HepG2 (cell line): ENCODE data around the gene NFE2L1. TPM values are rescaled to one million over a fixed set of nuclear protein-coding genes. Genes with fewer than 3 reads are reported as not detected.
A peak's percentile ranks its signal among the peaks of the same experiment; 100 is the strongest.

Experiments used
- ATAC-seq: fragments of 200-7000 bp; cut with Tn5 transposase; 3 replicates; pipeline ENCODE4 v1.9.1; 2020; ENCODE audit warnings: mild to moderate bottlenecking, moderate library complexity
- BruUV-seq: library from RNA; stranded (reverse); fragments of 400-500 nt; replicated peaks from 2 replicates; lab custom pipeline; 2021; lab: Mats Ljungman, UMichigan
- CTCF ChIA-PET: fragments of 300-600 bp; formaldehyde crosslinking; extraction: SDS; loops from one replicate; lab custom pipeline; 2021; ENCODE audit warnings: low total read pairs, inconsistent platforms, low intra/inter-chr PET ratio; lab: Yijun Ruan, JAX
- POLR2A ChIA-PET: fragments of 350-600 bp; sonication (Branson Sonifier 250); formaldehyde crosslinking; loops from one replicate; lab custom pipeline; 2020; ENCODE audit warnings: antibody characterized with exemption, inconsistent platforms; lab: Yijun Ruan, JAX
- DNase-seq: peaks from one replicate; pipeline ENCODE4 v3.0.0-alpha.2; 2015; ENCODE audit warnings: low spot score
- FAIRE-seq: peaks from 3 replicates; lab custom pipeline; 2011; peaks lifted over from hg19 to GRCh38; lab: Jason Lieb, UNC
- H2AFZ ChIP-seq: one replicate; pipeline ENCODE4 v1.6.1; 2011; ENCODE audit warnings: low read length, inconsistent platforms
- H3K27ac ChIP-seq: fragments of 300-600 bp; 3 replicates; pipeline ENCODE4 v1.8.0; 2011; ENCODE audit warnings: mixed run types, mild to moderate bottlenecking, mixed read lengths, low read length, inconsistent platforms; ENCODE audit not compliant: insufficient read depth; ENCODE audit errors: extremely low read length
- H3K27me3 ChIP-seq, 2 experiments: fragments of 200-600 bp in 1 of 2; 2 replicates in 1 of 2; 3 replicates in 1 of 2; pipeline versions ENCODE4 v1.6.0 to v1.8.0; 2011; ENCODE audit warnings: low read length in 2 of 2, mild to moderate bottlenecking in 2 of 2, moderate library complexity in 2 of 2, inconsistent platforms in 1 of 2; ENCODE audit not compliant: insufficient read depth in 2 of 2, control insufficient read depth in 1 of 2
- H3K36me3 ChIP-seq, 2 experiments: fragments of 200-600 bp in 1 of 2; replicated peaks in 1 of 2; 2 replicates in 1 of 2; 3 replicates in 1 of 2; pipeline versions ENCODE4 v1.5.1 to v1.8.0; 2011; ENCODE audit warnings: low read length in 2 of 2, inconsistent platforms in 1 of 2; ENCODE audit not compliant: insufficient read depth in 2 of 2, control insufficient read depth in 1 of 2
- H3K4me1 ChIP-seq: 2 replicates; pipeline ENCODE4 v1.5.1; 2012; ENCODE audit warnings: low read length, inconsistent platforms; ENCODE audit not compliant: insufficient read depth
- H3K4me2 ChIP-seq: 2 replicates; pipeline ENCODE4 v1.6.0; 2011; ENCODE audit warnings: low read depth, low read length, inconsistent platforms
- H3K4me3 ChIP-seq, 3 experiments: fragments of 200-600 bp in 1 of 3; sonication (generic), shearing (Covaris generic) in 1 of 3; replicated peaks in 1 of 3; 2 replicates each; pipeline ENCODE4 v1.5.1; 2011 to 2016; ENCODE audit warnings: low read length in 3 of 3, inconsistent platforms in 2 of 3, low read depth in 2 of 3, mild to moderate bottlenecking in 2 of 3, control low read depth in 1 of 3, mixed read lengths in 1 of 3; ENCODE audit not compliant: insufficient read depth in 1 of 3
- H3K79me2 ChIP-seq: one replicate; pipeline ENCODE4 v1.6.1; 2011; ENCODE audit warnings: low read length, inconsistent platforms; ENCODE audit not compliant: insufficient read depth
- H3K9ac ChIP-seq: 2 replicates; pipeline ENCODE4 v1.6.0; 2011; ENCODE audit warnings: mild to moderate bottlenecking, low read depth, low read length, inconsistent platforms; ENCODE audit not compliant: insufficient read depth
- H3K9me3 ChIP-seq: 2 replicates; pipeline ENCODE4 v1.5.1; 2012; ENCODE audit warnings: mild to moderate bottlenecking, low read length
- H4K20me1 ChIP-seq: 2 replicates; pipeline ENCODE4 v1.6.0; 2011; ENCODE audit warnings: inconsistent platforms, mild to moderate bottlenecking, low read length, moderate library complexity; ENCODE audit not compliant: insufficient read depth
- CAMTA2 ChIP-seq: sonication (generic); formaldehyde crosslinking; IDR thresholded peaks from 2 replicates; pipeline ENCODE4 v1.4.0; 2020; ENCODE audit warnings: mild to moderate bottlenecking, missing genetic modification reagents, borderline replicate concordance
- CCDC6 ChIP-seq: sonication (generic); formaldehyde crosslinking; IDR thresholded peaks from 2 replicates; pipeline ENCODE4 v1.8.1; 2022; ENCODE audit warnings: mild to moderate bottlenecking, missing genetic modification reagents, moderate library complexity
- FOXO1 ChIP-seq: sonication (generic); formaldehyde crosslinking; IDR thresholded peaks from 2 replicates; pipeline ENCODE4 v1.4.0; 2020; ENCODE audit warnings: missing genetic modification reagents
- HDAC6 ChIP-seq: fragments of 200-600 bp; sonication (generic); IDR thresholded peaks from 2 replicates; pipeline ENCODE4 v1.7.0; 2017; ENCODE audit warnings: mild to moderate bottlenecking, antibody characterized with exemption, low read length, low read depth
- HIVEP1 ChIP-seq: sonication (generic); formaldehyde crosslinking; IDR thresholded peaks from 2 replicates; pipeline ENCODE4 v1.4.0; 2020; ENCODE audit warnings: mild to moderate bottlenecking, missing genetic modification reagents
- JUNB ChIP-seq: sonication (generic); formaldehyde crosslinking; IDR thresholded peaks from 2 replicates; pipeline ENCODE4 v1.8.0; 2022; ENCODE audit warnings: missing genetic modification reagents, mild to moderate bottlenecking, borderline replicate concordance
- STAT5B ChIP-seq: sonication (generic); formaldehyde crosslinking; IDR thresholded peaks from 2 replicates; pipeline ENCODE4 v1.4.0; 2020; ENCODE audit warnings: missing genetic modification reagents
- ZMYM3 ChIP-seq: sonication (generic); formaldehyde crosslinking; IDR thresholded peaks from 2 replicates; pipeline ENCODE4 v1.5.1; 2020; ENCODE audit warnings: mild to moderate bottlenecking, missing genetic modification reagents
- ZSCAN12 ChIP-seq: sonication (generic); formaldehyde crosslinking; IDR thresholded peaks from 2 replicates; pipeline ENCODE4 v1.9.0; 2021; ENCODE audit warnings: mild to moderate bottlenecking, missing genetic modification reagents
- WGBS: methylation state at CpG from one replicate; pipeline ENCODE4 v1.1.6; 2017; ENCODE audit warnings: low lambda C conversion rate; 5-methylcytosine and 5-hydroxymethylcytosine counted together
- in situ Hi-C: cut with HindIII; loops from 2 replicates; pipeline ENCODE4 v1.10.0; 2017; ENCODE audit warnings: low pct_unique_long_range_greater_than_20kb; ENCODE audit not compliant: extremely low pct_ligation_motif_present
- intact Hi-C: fragments of 100-400 bp; cut with micrococcal nuclease; formaldehyde crosslinking; loops from one replicate; pipeline ENCODE4 v1.10.0; 2022; ENCODE audit not compliant: unreplicated experiment
- polyA plus RNA-seq, 8 experiments: library from polyadenylated mRNA; depleted of rRNA in 3 of 8; stranded (reverse) in 7 of 8; unstranded in 1 of 8; fragments of >200 nt; fragmentation: Illumina TruSeq in 4 of 8; extraction: Trizol in 4 of 8; gene quantifications; 2 replicates each; pipeline versions ENCODE4 v1.2.1 to v1.2.3, GENCODE V29; 2011 to 2016; ENCODE audit warnings: low read depth in 4 of 8, missing spikeins in 1 of 8, mixed read lengths in 1 of 8; ENCODE audit not compliant: insufficient read depth in 1 of 8
- total RNA-seq, 5 experiments: library from RNA; depleted of rRNA; stranded (reverse); fragments of >200 nt; fragmentation: Illumina TruSeq; extraction: Trizol; gene quantifications; 2 replicates each; pipeline ENCODE4 v1.2.3, GENCODE V29; 2016; ENCODE audit warnings: low read depth in 1 of 5
- TF ChIP-seq, protein P1 (sequence below): sonication (generic); formaldehyde crosslinking; IDR thresholded peaks from 2 replicates; pipeline ENCODE4 v1.8.1; 2023; ENCODE audit warnings: mild to moderate bottlenecking, missing genetic modification reagents
- TF ChIP-seq, protein P2 (sequence below): sonication (generic); formaldehyde crosslinking; IDR thresholded peaks from 2 replicates; pipeline ENCODE4 v1.5.0; 2020; ENCODE audit warnings: missing genetic modification reagents
- TF ChIP-seq, protein P3 (sequence below): sonication (generic); formaldehyde crosslinking; IDR thresholded peaks from 2 replicates; pipeline ENCODE4 v1.4.0; 2020; ENCODE audit warnings: missing genetic modification reagents
- TF ChIP-seq, protein P4 (sequence below): sonication (generic); formaldehyde crosslinking; IDR thresholded peaks from 2 replicates; pipeline ENCODE4 v1.5.0; 2020; ENCODE audit warnings: mild to moderate bottlenecking, missing genetic modification reagents, borderline replicate concordance

The NFE2L1 gene
- total and polyA plus RNA-seq, 2 of the 13 experiments (the other 11 are each of a cell fraction or from before 2014, with no cell fraction given) = 67.0 to 234 TPM

DNA sequence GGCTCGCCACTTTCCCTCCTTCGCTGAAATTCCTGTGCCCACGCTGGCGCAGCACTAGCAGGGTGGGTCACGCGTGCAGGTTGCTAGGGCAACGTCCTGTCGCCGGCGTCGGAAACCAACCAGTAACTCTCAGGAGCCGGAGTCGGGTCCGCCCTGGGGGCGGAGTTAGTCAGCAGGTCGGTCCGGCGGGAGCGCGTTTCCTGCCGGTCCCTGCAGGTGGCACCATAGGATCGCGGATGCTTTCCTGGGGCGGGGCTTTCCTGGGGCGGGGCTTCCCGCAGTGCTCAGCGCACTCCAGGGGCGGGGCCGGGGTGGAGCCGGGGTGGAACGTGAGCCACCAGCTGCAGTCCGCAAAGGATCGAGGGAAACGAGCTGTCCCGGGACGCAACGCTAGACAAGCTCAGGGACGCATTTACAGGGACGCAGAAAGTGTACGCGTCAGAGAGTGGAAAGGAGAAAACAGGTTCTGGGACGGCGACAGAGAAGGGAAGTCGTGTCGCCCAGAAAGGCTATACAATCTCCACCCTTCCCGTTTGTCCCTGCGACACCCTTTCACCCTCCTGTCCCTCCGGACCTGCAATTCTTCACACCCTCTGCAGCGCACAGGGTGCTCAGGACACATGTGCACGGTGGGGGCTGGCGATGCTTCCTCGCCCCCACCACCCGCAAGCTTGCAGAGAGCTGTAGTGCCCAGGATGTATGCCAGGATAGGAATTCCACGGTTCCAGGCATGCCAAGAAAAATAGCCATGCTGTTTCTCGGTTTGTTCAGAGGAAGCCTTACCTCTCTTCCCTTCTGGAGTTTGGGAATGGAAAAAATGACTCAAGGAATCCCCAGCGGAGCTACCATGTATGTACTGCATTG, 22.9 kb upstream of the NFE2L1 start (continued):
- TF ChIP-seq FOXO1 (CRISPR knock-in tag) = peak; percentile 6; the same call in 1 of the 2 replicates
- no peak for TF ChIP-seq ZMYM3
- TF ChIP-seq HDAC6 = no peak
- TF ChIP-seq JUNB = peak; percentile 57; the same call in 1 of the 2 replicates

DNA sequence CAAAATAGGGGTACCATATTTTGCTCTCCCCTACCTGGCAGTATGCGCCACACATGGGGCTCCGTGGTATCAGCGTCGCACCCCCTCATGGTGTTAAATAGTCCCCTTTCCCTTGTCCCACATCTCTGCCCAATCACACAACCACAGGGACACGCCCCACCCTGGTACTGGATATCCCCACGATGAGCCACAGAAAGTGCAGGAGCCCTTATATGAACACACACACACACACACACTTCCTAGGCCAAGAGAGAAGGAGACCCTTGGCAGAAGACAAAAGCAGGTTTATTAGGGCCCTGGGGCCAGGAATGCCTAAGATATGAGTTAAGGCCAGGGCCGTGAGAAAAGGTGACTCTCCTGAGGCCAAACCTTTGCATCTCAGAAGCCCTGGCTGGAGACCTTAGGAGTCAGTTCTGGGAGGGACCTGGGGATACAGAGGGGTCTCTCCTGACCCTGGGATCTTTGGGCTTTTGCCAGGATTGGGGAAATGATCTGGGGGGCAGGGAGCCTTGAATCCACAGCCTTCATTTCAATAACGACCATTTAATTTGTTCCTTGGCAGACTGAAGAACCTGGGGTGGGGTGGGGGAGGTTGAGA, 22.2 kb upstream of the NFE2L1 start:
- in situ Hi-C loops = loop anchor here (5.0 to 10.0 kb wide), 4 partner anchors 46 to 586 kb away; partner anchors contain the start of gene HOXB7
- DNase-seq = no peak
- Histone ChIP-seq H3K27ac (no peak overlapping the region), H3K27me3 (peaks cover 4 to 26% of the 10 kb centered on the region in 2 experiments), H3K9ac (0 out of 2 replicates have a peak overlapping the region, but pooled peaks have one; percentile 13), H3K4me2 (peak overlapping the region; percentile 96), H3K36me3 (no peaks in the 10 kb centered on the region), H3K4me1 (peaks cover 41% of the 10 kb centered on the region), H2AFZ (peak overlapping the region; percentile 66), H3K9me3 (no peaks in the 10 kb centered on the region), H4K20me1 (no peaks in the 10 kb centered on the region), H3K4me3 (peak overlapping the region in 2 of 3 experiments; percentile 52 to 71; a peak in 3 of 6 replicates), H3K79me2 (no peaks in the 10 kb centered on the region)
- intact Hi-C loops = loop anchor here (1.0 to 10.0 kb wide), 6 partner anchors 22 to 591 kb away; partner anchors contain the start of genes CBX1, HOXB8 and NFE2L1
- no peak for FAIRE-seq
- ChIA-PET POLR2A (interaction anchor here (0.6 to 3.6 kb wide), 11 partner anchors 22 to 105 kb away, joined by 3 to 35 read pairs (median 4); partner anchors contain the start of genes CDK5RAP3, NFE2L1, PNPO and SNX11), CTCF (interaction anchor here (0.9 to 4.1 kb wide), 9 partner anchors 11 to 592 kb away, joined by 3 to 127 read pairs (median 6); no protein-coding TSS in a partner anchor)
- peak; percentile 1; the same call in 1 of the 3 replicates for ATAC-seq
- 28% methylated on average over 8 of the region's 8 CpGs for WGBS
- BruUV-seq = no TSS peak
- TF ChIP-seq CCDC6 (CRISPR knock-in tag) (0 out of 2 replicates have a peak, but pooled peaks have one; percentile 1), ZSCAN12 (no peak), CAMTA2 (peak; percentile 32; the same call in 1 of the 2 replicates), STAT5B (no peak), HIVEP1 (CRISPR knock-in tag) (peak; percentile 44; the same call in 1 of the 2 replicates)
- TF ChIP-seq, protein P1, sequence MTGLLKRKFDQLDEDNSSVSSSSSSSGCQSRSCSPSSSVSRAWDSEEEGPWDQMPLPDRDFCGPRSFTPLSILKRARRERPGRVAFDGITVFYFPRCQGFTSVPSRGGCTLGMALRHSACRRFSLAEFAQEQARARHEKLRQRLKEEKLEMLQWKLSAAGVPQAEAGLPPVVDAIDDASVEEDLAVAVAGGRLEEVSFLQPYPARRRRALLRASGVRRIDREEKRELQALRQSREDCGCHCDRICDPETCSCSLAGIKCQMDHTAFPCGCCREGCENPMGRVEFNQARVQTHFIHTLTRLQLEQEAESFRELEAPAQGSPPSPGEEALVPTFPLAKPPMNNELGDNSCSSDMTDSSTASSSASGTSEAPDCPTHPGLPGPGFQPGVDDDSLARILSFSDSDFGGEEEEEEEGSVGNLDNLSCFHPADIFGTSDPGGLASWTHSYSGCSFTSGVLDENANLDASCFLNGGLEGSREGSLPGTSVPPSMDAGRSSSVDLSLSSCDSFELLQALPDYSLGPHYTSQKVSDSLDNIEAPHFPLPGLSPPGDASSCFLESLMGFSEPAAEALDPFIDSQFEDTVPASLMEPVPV = 0 out of 2 replicates have a peak, but pooled peaks have one; percentile 17
- TF ChIP-seq, protein P2, sequence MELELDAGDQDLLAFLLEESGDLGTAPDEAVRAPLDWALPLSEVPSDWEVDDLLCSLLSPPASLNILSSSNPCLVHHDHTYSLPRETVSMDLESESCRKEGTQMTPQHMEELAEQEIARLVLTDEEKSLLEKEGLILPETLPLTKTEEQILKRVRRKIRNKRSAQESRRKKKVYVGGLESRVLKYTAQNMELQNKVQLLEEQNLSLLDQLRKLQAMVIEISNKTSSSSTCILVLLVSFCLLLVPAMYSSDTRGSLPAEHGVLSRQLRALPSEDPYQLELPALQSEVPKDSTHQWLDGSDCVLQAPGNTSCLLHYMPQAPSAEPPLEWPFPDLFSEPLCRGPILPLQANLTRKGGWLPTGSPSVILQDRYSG = no peak
- TF ChIP-seq, protein P3, sequence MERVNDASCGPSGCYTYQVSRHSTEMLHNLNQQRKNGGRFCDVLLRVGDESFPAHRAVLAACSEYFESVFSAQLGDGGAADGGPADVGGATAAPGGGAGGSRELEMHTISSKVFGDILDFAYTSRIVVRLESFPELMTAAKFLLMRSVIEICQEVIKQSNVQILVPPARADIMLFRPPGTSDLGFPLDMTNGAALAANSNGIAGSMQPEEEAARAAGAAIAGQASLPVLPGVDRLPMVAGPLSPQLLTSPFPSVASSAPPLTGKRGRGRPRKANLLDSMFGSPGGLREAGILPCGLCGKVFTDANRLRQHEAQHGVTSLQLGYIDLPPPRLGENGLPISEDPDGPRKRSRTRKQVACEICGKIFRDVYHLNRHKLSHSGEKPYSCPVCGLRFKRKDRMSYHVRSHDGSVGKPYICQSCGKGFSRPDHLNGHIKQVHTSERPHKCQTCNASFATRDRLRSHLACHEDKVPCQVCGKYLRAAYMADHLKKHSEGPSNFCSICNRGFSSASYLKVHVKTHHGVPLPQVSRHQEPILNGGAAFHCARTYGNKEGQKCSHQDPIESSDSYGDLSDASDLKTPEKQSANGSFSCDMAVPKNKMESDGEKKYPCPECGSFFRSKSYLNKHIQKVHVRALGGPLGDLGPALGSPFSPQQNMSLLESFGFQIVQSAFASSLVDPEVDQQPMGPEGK = no peak
- TF ChIP-seq, protein P4, sequence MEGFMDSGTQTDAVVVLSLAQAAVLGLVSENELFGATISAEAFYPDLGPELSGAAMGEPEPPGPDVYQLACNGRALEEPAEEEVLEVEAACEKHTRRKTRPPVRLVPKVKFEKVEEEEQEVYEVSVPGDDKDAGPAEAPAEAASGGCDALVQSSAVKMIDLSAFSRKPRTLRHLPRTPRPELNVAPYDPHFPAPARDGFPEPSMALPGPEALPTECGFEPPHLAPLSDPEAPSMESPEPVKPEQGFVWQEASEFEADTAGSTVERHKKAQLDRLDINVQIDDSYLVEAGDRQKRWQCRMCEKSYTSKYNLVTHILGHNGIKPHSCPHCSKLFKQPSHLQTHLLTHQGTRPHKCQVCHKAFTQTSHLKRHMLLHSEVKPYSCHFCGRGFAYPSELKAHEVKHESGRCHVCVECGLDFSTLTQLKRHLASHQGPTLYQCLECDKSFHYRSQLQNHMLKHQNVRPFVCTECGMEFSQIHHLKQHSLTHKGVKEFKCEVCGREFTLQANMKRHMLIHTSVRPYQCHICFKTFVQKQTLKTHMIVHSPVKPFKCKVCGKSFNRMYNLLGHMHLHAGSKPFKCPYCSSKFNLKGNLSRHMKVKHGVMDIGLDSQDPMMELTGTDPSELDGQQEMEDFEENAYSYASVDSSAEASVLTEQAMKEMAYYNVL = 0 out of 2 replicates have a peak, but pooled peaks have one; percentile 44
